HCEC 1CT (cell line): ENCODE results near the gene ELP1.
A peak's percentile ranks its signal among the peaks of the same experiment; 100 is the strongest.

Source experiments
- DNase-seq: peaks from one replicate; pipeline ENCODE4 v3.0.0-alpha.2; 2017

Gene ELP1

GRCh38 chr9:108882052-108882888 lies 51.7 kb downstream of the ELP1 start:
- no peak for DNase-seq

GRCh38 chr9:108880738-108881316 lies 53.1 kb downstream of the ELP1 start:
- DNase-seq, result no peak

- DNase-seq, result no peak
Observed at GRCh38 chr9:108877524-108877923, 56.4 kb downstream of the ELP1 start.

- no peak for DNase-seq
Observed at GRCh38 chr9:108876425-108876824, 57.5 kb downstream of the ELP1 start.

- no peak for DNase-seq
Observed at GRCh38 chr9:108874058-108874788, 59.7 kb downstream of the ELP1 start.

GRCh38 chr9:108869092-108869725 lies 64.7 kb downstream of the ELP1 start:
- DNase-seq, result peak; percentile 60

GRCh38 chr9:108867829-108868228 lies 66.1 kb downstream of the ELP1 start:
- DNase-seq, result no peak

GRCh38 chr9:108867116-108867515 lies 66.8 kb downstream of the ELP1 start:
- DNase-seq, result no peak

- no peak for DNase-seq
Observed at GRCh38 chr9:108866001-108866420, 67.9 kb downstream of the ELP1 start.

GRCh38 chr9:108865037-108865436 lies 68.9 kb downstream of the ELP1 start:
- DNase-seq, result no peak

GRCh38 chr9:108864446-108864845 lies 69.5 kb downstream of the ELP1 start:
- DNase-seq, result no peak

- no peak for DNase-seq
Observed at GRCh38 chr9:108863891-108864290, 70.0 kb downstream of the ELP1 start.

- DNase-seq, result no peak
Observed at GRCh38 chr9:108861997-108862396, 71.9 kb downstream of the ELP1 start, which contains the start of gene ACTL7A. Gene ACTL7A, plus strand, starts transcription at chr9:108862266. Its CDS starts 57 bp downstream, at chr9:108862323.

- no peak for DNase-seq
Observed at GRCh38 chr9:108861464-108861863, 72.5 kb downstream of the ELP1 start.

GRCh38 chr9:108860764-108861163 lies 73.2 kb downstream of the ELP1 start:
- DNase-seq, result no peak

- DNase-seq, result peak; percentile 11
Observed at GRCh38 chr9:108860354-108860753, 73.6 kb downstream of the ELP1 start.

GRCh38 chr9:108859459-108860114 lies 74.3 kb downstream of the ELP1 start:
- DNase-seq, result no peak

- DNase-seq, result no peak
Observed at GRCh38 chr9:108857572-108857971, 76.4 kb downstream of the ELP1 start.

GRCh38 chr9:108855888-108856287 lies 78.0 kb downstream of the ELP1 start, which contains the start of gene ACTL7B:
Gene ACTL7B, minus strand, starts transcription at chr9:108855986. Its CDS starts 56 bp downstream, at chr9:108855930.
- DNase-seq, result no peak

GRCh38 chr9:108855529-108855886 lies 78.4 kb downstream of the ELP1 start:
- no peak for DNase-seq

- DNase-seq, result no peak
Observed at GRCh38 chr9:108854641-108855528, 79.0 kb downstream of the ELP1 start.

- no peak for DNase-seq
Observed at GRCh38 chr9:108854094-108854493, 79.8 kb downstream of the ELP1 start.
